Measurements from ENCODE around the gene RHOXF2B.
"Not testable (repeated sequence)": the region's sequence is repeated elsewhere in the genome, so short reads cannot be mapped to it uniquely, and the experiment has no call there.

The RHOXF2B gene

DNA sequence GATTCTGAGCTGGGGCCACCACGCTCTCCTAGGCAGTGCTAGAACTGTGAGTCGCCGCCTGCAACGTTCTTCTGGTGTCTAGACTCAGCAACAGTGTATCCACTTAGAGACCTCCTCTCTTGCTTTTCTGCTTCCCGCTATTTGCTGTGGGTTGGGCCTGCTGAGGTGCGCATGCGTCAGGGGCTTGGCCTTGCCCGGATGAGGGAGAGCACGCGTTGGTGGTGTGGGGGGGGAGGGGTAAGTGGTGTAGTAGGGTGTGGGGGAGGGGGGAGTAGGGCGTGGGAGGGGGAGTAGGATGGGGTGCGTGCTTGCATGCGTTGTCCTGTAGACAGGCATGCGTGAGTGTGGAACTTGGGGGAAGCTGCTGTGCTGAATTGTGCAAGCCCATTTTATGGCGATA, at the start of gene RHOXF2B:
Gene RHOXF2B, minus strand, starts transcription at position 101 of the 400 bp plus-strand sequence. CDS start 138 bp downstream, outside the sequence.
- not testable (repeated sequence) for DNase-seq (ENCODE audit: low spot score)
- in situ Hi-C loops (cut with MboI; ENCODE audit: low sequenced_read_pairs, unreplicated experiment), result loop anchor here (25.0 kb wide), 1 partner anchor 385 kb away; the partner anchor contains the start of gene LAMP2

DNA sequence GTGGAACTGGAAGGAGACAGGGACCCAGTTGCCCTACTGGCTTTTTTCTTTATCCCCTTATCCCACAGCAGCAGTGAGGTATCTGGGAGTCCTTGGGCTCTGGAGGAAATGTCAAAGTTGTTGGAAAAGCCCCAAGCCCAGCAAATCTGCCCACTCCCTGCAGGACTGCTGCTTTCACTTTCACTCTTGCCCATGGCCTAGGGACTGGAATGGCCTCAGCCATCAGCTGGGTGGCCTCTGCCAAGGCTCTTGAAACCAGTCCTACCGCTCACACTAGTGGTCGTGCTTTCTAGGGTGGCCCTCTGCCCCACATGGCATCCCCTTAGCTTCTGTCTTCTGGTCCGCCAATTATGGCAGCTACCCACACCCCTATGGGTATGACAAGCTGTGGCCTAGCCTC, 48.0 kb upstream of the RHOXF2B start:
- TF ChIP-seq, protein P1, sequence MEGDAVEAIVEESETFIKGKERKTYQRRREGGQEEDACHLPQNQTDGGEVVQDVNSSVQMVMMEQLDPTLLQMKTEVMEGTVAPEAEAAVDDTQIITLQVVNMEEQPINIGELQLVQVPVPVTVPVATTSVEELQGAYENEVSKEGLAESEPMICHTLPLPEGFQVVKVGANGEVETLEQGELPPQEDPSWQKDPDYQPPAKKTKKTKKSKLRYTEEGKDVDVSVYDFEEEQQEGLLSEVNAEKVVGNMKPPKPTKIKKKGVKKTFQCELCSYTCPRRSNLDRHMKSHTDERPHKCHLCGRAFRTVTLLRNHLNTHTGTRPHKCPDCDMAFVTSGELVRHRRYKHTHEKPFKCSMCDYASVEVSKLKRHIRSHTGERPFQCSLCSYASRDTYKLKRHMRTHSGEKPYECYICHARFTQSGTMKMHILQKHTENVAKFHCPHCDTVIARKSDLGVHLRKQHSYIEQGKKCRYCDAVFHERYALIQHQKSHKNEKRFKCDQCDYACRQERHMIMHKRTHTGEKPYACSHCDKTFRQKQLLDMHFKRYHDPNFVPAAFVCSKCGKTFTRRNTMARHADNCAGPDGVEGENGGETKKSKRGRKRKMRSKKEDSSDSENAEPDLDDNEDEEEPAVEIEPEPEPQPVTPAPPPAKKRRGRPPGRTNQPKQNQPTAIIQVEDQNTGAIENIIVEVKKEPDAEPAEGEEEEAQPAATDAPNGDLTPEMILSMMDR (IDR thresholded peaks at IDR 0.05; ENCODE audit: borderline replicate concordance, control extremely low read depth, extremely low read depth, insufficient read depth, missing control alignments), result no peak
- no peak for DNase-seq (ENCODE audit: low spot score)
- in situ Hi-C loops (cut with MboI; ENCODE audit: low sequenced_read_pairs, unreplicated experiment), result loop anchor here (25.0 kb wide), 2 partner anchors 138 to 338 kb away; partner anchors contain the start of gene RPL39

DNA sequence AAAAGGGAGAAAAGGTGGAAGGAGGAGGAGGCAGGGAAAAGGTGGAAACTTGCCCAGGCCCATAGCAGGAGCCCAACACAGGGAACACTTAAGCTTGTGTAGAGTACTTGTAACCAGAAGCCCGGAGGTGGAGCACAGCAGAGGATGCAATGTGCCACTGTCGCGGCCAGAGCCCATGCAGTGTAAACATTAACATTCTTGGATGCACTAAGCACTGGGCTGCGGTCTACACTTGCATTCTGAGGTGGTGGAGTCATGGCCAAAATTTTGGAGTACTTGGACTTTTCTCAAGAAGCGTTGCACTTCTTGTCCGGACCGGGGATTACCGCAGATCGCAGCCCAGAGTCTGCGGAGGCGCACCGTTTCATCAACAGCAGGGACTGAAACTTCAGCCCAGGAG, 42.7 kb upstream of the RHOXF2B start:
- TF ChIP-seq, protein P1 (IDR thresholded peaks at IDR 0.05; ENCODE audit: borderline replicate concordance, control extremely low read depth, extremely low read depth, insufficient read depth, missing control alignments), result no peak
- in situ Hi-C loops (cut with MboI; ENCODE audit: low sequenced_read_pairs, unreplicated experiment), result no loop called here
- DNase-seq (ENCODE audit: low spot score), result no peak

DNA sequence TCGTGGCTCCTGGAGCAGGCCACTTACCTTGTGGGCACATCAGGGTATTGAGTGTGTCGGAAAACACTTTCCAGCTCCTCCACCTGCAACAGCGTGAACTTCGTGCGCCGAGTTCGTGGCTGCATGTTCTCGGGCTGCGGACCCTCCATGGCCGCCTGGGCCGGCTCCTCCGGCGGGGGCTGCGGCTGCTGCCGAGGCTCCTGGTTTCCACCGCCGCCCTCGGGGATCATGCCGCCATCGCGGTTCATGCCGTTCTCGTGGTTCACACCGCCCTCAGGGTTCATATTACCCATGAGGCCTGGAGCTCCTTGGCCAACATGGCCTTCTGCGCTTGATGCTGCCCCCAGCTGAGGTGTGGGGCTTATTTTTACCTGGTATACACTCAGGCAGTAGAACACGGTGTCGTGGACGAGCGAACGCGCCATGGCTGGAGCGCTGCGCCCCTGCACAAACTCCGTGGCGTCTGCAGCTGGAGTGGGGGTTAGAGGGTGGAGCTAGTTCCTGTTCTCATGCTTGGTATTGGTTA, 38.0 kb upstream of the RHOXF2B start, which contains the start of gene RHOXF1:
Gene RHOXF1, minus strand, starts transcription at position 476 of the 526 bp plus-strand sequence. Its CDS starts 51 bp downstream, at position 425.
- in situ Hi-C loops (cut with MboI; ENCODE audit: low sequenced_read_pairs, unreplicated experiment), result no loop called here

DNA sequence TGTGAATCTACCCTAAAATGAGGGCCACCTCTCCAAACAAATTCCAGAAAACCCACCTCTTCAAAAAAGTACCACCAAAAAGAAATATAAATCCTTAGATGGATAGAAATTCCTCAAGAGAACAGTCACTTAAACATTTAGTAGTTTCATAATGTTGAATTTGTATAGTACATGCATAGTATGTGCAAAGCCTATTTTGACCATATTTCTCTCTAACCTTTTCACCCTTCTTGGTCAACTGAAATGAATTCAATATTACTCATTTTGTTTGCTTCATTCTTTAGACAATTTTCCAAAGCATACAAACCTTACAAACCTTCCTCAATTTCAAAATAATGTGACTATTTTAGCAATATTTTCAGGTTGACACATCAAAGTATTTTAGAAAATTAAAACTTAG, 34.1 kb upstream of the RHOXF2B start:
- DNase-seq (ENCODE audit: low spot score), result no peak
- TF ChIP-seq, protein P1 (IDR thresholded peaks at IDR 0.05; ENCODE audit: borderline replicate concordance, control extremely low read depth, extremely low read depth, insufficient read depth, missing control alignments), result no peak
- in situ Hi-C loops (cut with MboI; ENCODE audit: low sequenced_read_pairs, unreplicated experiment), result no loop called here

More for the DNA sequence above, 38.0 kb upstream of the RHOXF2B start, which contains the start of gene RHOXF1:
- DNase-seq (ENCODE audit: low spot score), result no peak
- TF ChIP-seq, protein P1 (IDR thresholded peaks at IDR 0.05; ENCODE audit: borderline replicate concordance, control extremely low read depth, extremely low read depth, insufficient read depth, missing control alignments), result no peak

DNA sequence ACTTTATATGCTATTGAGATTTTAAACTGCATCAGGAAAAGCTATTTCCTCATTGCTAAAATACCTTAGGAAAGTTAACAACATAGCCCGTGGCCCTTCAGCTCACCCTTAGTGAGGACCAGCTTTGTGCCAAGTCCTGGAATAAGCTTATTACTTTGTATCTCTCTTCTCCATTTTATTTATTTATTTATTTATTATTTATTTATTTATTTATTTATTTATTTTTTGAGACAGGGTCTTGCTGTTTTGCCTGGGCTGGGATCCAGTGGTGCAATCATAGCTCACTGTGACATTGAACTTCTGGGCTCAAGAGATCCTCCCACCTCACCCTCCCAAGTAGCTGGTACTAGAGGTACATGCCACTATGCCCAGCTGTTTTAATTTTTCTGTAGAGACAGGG, 31.9 kb upstream of the RHOXF2B start:
- in situ Hi-C loops (cut with MboI; ENCODE audit: low sequenced_read_pairs, unreplicated experiment), result no loop called here
- TF ChIP-seq, protein P1 (IDR thresholded peaks at IDR 0.05; ENCODE audit: borderline replicate concordance, control extremely low read depth, extremely low read depth, insufficient read depth, missing control alignments), result no peak
- no peak for DNase-seq (ENCODE audit: low spot score)

DNA sequence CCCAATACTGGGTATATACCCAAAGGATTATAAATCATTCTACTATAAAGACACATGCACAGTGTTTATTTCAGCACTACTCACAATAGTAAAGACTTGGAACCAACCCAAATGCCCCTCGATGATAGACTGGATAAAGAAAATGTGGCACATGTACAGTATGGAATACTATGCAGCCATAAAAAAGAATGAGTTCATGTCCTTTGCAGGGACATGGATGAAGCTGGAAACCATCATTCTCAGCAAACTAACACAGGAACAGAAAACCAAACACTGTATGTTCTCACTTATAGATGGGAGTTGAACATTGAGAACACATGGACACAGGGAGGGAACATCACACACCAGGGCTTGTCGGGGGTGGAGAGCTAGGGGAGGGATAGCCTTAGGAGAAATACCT, 27.2 kb upstream of the RHOXF2B start:
- DNase-seq (ENCODE audit: low spot score); in situ Hi-C loops (cut with MboI; ENCODE audit: low sequenced_read_pairs, unreplicated experiment): not testable (repeated sequence)

DNA sequence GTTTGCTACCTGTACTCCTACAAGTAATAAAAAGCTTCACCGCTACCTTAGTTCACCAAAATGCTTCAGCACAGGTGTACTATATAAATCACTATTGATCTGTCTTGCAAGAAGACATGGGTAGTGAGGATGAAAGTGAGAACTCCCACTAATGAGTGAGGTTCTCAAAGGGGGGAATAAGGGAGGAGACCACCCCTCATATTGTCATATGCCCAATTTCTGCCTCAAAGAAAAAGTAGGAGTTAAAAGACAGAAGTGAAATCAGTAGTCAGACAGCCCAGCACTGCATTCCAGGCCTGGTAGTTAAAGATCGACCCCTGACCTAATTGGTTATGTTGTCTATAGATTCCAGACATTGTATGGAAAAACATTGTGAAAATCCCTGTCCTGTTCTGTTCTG, 23.6 kb upstream of the RHOXF2B start:
- in situ Hi-C loops (cut with MboI; ENCODE audit: low sequenced_read_pairs, unreplicated experiment), result not testable (repeated sequence)

More for the DNA sequence above, 23.6 kb upstream of the RHOXF2B start:
- not testable (repeated sequence) for DNase-seq (ENCODE audit: low spot score)

All from GM13976 (cell line).